NCI-H2081 (cell line): ENCODE data around the gene GLOD5.
A peak's percentile ranks its signal among the peaks of the same experiment; 100 is the strongest.

Source experiments
- DNase-seq, 2 experiments: peaks; one replicate each; lab custom pipeline; 2025; lab: John Stamatoyannopoulos, UW

The GLOD5 gene

DNA sequence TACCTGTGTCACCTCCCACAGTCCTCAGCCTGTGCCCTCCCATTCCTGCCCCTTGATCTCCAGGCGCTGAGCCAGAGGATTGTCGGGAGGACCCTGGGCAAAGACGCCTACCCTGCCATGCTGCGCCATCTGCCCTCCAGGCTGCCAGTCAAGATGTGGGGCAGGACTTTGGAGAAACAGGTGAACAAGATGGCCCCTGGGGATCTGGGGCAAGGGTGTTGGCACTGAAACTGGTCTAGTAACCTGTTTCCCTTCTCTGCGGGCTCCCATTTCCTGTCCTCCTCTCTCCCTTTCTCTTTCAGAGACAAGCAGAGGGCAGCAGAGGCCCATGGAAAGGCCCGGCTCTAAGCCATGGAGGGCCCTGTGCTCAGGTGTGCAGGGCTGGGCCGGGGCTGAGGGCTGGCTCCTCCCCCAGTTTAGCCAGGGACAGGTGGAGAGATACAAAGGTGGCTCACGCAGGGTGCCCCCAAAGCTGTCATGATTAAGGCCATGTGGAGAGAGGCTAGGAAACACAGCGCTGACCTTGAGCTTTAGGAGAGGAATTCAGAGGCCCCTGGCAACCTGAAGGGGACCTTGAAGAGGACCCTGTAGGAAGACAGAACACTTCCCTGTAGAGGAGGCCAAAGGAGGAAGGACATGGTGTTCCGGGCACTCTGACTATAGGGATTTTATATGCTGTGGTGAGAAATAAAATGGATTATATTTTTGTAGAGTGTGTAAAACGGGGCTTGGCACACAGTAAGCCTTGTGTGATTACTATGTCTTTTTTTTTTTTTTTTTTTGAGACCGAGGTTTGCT is at the start of gene GLOD5:
Gene GLOD5 (plus strand): TSS at position 74 of the 798 bp plus-strand sequence. CDS start 44 bp downstream, at position 118.
- DNase-seq = peak; percentile 62 to 65

DNA sequence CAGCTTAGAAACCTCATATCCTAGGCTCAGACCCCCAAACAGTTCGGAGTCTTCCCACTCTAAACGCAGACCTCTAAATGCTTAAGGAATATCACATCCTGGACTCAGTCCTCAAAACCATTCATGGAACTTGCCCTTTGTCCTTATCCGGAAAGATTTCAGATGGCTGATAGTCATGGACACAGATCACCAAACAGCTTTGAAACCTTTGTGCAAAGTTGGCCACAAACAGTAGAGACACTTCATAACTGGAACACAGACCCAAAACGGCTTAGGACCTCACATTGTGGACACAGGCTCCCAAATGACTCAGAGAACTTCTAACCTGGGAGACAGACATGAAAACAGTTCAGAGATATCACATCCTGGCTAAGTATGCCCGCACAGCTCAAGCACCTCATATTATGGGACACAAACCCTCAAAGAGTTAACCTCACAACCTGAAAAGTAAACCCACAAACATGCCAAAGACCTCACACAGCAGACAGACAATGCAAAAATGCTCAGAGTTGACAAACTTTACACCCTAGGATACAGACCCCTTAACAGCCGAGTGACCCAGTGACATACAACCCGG is 49.5 kb upstream of the GLOD5 start:
- no peak for DNase-seq

DNA sequence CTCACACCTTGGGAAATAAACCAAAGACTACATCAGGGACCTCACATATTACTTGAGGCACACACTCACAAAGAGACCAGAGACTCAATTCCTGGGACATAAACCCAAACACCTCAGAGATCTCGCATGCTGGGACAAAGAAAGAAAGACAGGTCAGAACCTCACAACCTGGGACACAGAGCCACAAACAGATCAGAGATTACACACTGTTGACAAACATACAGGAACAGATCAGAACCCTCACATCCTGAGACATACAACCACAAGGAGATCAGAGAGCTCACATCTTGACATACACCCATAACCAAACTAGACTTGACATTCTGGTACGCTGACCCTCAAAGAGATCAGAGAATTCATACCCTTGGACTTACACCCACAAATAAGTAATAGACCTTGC is 47.7 kb upstream of the GLOD5 start:
- no peak for DNase-seq

DNA sequence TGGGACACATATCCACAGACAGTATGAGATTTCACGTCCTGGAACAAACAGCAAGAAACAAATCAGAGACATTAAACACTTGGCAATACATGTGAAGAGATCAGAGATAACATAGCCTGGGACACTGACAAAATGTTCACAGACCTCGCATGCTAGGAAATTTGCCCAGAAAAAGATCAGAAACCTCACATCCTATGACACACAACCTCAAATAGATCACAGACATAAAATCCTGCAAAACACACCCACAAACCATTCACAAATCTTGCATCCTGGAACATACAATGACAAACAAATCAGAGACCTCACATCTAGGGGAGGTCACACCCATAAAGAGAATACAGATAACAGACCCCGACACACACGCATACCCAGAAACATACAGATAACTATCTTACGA is 47.0 kb upstream of the GLOD5 start:
- DNase-seq = no peak

DNA sequence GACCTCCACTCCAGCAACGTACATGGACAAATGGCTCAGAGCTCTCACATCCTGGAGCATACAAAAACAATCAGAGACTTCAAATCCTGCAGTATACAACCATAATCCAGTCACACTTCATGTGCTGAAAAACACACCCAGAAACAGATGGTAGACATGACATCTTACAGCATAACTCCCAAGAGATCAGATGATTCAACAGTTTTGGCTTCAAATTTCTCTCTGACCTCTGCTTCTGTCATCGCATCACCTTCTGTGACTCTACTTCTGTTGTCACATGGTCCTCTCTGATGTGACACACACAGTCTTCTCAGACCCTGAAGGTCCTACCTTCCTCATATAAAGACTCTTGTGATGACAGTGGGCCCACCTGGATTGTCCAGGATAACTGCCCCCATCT is 46.5 kb upstream of the GLOD5 start:
- no peak for DNase-seq

DNA sequence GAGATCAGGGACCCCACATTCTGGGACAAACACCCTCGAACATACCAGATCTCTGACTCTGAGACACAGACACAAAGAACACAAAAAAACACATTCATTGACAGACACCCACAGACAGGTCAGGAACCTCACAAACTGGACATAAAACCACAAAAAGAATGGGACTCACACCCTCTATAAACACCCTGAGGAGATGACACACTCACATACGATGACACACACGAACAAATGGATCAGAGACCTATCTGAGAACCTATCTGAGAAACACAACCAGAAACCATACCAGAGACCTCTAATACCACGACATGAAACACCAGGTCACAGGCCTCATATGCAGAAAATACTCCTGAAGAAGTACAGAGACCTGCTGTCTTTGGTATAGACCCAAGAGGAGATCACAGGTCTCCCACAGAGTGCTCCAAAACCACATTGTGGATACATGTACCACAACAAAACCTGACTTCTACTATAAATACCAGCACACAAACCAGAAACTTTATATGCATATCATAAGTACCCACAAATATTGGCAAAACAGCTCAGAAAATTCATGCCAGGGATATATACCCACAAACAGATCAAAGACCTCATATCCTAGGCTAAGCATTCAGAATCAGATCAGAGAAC is 45.6 kb upstream of the GLOD5 start:
- DNase-seq = no peak

DNA sequence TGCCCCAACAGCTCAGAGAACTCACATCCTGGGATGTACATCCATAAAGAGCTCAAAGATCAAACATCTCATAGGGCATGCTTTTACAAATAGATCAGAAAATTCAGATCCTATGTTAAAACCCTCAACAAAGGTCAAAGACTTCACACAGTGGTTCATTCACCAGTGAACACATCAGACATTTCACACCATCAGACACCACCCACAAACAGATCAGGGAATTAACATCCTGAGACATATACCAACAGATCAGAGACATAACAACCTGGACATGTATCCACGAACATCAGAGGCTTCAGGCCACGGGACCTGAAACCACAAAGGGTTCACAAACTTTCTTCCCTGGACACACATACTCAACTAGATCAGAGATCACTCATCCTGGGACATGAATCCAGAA is 41.6 kb upstream of the GLOD5 start:
- DNase-seq = no peak

DNA sequence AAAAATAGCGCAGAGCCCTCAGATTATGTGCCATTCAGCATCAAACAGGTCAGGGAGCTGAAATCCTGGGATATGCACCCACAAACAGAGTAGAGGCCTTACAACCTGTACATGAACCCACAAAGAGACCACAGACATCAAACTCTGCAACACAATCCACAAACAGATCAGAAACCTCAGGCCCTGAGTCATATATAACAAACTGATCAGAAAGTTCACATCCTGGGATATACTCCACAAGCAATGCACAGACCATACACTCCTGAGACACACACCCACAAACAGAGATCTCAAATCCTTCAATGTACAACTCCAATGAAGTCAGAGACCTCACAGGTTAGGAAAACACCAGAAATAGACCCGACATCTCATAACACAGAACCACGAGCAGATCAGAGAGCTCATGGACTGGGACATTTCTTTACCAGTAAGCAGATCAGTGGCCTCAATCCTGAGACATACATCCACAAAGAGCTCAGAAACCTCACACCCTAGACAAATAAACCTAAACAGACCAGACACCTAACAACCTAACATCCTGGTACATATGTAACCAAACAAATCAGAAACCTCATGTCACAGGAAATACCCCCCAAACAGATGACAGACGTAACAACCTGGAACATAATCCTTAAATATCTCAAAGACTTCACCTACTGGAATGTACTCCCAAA is 40.8 kb upstream of the GLOD5 start:
- DNase-seq = no peak

GRCh38 chrX:48721916-48722315 is 39.6 kb upstream of the GLOD5 start:
- no peak for DNase-seq

DNA sequence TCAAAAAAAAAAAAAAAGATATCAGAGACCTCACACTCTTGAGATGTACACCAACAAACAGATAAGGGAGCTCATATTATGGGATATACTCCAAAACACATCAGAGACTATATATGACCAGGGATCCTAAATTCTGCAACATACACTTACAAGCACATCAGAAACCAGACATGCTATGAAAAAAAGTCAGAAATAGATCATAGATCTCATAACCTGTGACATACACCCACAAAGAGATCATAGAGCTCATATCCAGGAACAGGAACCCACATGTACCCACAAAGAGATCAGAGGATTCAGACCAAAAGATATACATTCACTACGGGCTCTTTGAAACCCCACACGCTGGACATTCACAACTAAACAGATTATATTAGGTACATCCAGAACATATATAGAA is 35.0 kb upstream of the GLOD5 start:
- no peak for DNase-seq

- no peak for DNase-seq
Measured at GRCh38 chrX:48728653-48729052, 32.9 kb upstream of the GLOD5 start.

DNA sequence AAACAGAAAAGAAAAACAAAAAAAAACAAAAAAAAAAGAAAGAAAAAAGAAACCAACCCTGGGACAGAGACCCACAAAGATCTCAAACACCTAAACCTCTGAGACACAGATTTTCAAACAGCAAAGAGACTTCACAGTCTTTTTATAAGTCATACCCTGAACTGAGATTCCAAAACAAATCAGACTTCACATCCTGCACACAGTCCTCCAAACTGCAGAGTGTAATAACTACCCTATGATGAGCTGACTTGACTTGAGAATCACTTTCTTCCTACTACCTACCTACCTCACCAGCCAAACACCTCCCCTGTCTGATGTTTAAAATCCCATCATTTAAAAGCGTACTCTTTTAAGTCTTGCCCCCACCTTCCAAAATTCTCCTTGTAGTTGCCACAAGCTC is 25.2 kb upstream of the GLOD5 start:
- DNase-seq = no peak

DNA sequence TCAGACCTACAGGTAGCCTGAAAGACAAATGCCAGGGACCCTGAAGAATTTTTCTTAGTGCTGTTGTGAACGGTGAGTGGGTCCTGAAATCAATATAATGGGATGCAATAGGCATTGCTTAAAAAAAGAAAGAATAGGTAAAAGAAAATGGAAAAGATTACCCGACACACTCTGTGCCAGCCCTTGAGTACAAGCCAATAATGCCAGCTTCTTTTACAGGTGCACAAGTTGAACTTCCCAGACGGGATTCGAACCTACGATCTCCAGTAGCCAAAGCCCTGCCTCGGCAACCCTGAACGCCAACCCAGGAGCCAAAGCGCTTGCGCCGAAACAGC is 24.7 kb upstream of the GLOD5 start:
- no peak for DNase-seq

GRCh38 chrX:48737213-48737938 is 24.2 kb upstream of the GLOD5 start:
- DNase-seq = peak; percentile 96 to 99

- DNase-seq = no peak
Measured at GRCh38 chrX:48737940-48738339, 23.6 kb upstream of the GLOD5 start.

DNA sequence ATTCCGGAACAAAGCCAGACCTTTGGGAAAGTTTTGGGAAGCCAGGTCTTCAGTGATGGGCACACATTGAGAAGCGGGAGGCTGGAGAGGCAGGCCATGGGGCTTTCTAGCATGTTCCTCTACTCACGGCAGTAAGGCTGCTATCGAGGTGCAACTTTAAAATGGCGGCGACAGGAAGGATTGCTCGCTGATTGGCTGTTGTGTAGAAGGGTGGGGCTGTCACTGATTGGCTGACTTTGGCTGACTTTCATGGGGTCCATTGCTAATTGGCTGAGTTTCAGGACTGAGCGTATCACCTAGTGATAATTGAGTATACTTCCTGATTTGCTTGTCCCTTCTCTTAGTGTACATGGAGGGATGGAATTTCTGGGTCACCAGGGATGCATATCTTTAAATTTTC is 19.7 kb upstream of the GLOD5 start:
- no peak for DNase-seq

DNA sequence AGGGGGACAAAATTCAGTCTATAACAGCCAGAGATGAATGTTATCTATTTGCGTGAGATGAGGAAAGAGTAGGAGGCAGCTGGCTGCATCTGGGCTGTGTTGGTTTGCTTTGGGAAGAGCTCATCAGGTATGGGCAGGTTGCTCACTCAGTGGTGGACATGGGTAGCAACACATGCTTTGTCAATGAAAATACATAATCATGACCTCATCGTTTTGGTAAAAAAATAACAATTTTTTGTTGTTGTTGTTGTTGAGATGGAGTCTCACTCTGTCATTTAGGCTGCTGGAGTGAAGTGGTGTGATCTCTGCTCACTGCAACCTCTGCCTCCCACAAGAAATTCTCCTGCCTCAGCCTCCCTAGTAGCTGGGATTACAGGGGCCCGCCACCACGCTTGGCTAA is 16.3 kb upstream of the GLOD5 start:
- DNase-seq = no peak

GRCh38 chrX:48747415-48748016 is 14.0 kb upstream of the GLOD5 start:
- DNase-seq = no peak

DNA sequence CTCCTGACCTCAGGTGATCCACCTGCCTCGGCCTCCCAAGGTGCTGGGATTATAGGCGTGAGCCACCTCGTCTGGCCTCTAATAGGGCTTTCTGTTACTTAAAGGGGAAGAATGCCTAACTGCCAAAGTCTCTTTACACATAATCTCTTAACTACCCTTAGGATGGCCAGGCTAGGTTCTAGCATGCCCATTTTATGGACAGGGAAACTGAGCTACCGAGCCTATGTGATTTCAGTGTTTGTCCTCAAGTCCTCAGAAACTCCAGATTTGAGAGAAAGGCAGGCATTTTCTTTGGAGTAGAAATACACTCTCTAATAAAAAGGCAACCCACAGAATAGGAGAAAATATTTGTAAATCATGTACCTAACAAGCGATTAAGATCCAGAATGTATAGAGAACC is 12.4 kb upstream of the GLOD5 start:
- no peak for DNase-seq

- no peak for DNase-seq
Measured at GRCh38 chrX:48751343-48751742, 10.2 kb upstream of the GLOD5 start.

DNA sequence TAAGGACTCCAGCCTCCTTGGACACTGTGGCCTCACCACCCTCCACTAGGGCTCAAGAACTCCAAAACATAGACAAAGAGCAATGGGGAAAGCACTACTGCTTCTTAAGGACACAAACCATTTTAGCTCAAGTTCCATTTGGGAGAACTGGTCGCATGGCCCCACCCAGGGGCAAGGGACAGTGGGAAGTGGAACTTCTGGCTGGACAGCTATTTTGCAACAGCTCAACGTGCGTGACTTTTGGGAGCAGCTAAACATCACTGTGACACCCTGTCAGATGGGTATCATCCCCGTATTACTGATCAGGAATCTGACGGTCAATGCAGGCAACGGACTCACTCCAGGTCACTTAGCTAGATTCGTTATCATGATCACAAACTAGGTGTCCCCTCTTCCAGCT is 9.0 kb upstream of the GLOD5 start:
- DNase-seq = no peak

GRCh38 chrX:48753708-48754228 is 7.8 kb upstream of the GLOD5 start:
- no peak for DNase-seq
